HG03460 (cell line): Measurements from ENCODE around the gene TRAPPC6A.
A peak's percentile ranks its signal among the peaks of the same experiment; 100 is the strongest.

Experiments
- ATAC-seq: cut with Tn5 transposase; IDR thresholded peaks from one replicate; pipeline ENCODE4 v1.9.1; 2021; ENCODE audit not compliant: unreplicated experiment

TRAPPC6A gene

GRCh38 chr19:45133661-45134060 is 44.4 kb downstream of the TRAPPC6A start:
- ATAC-seq = no peak

GRCh38 chr19:45130888-45131615 is 47.0 kb downstream of the TRAPPC6A start:
- no peak for ATAC-seq

- ATAC-seq = no peak
Measured at GRCh38 chr19:45130236-45130635, 47.8 kb downstream of the TRAPPC6A start.

GRCh38 chr19:45128806-45129205 is 49.2 kb downstream of the TRAPPC6A start:
- ATAC-seq = no peak

GRCh38 chr19:45128146-45128545 is 49.9 kb downstream of the TRAPPC6A start:
- no peak for ATAC-seq

DNA sequence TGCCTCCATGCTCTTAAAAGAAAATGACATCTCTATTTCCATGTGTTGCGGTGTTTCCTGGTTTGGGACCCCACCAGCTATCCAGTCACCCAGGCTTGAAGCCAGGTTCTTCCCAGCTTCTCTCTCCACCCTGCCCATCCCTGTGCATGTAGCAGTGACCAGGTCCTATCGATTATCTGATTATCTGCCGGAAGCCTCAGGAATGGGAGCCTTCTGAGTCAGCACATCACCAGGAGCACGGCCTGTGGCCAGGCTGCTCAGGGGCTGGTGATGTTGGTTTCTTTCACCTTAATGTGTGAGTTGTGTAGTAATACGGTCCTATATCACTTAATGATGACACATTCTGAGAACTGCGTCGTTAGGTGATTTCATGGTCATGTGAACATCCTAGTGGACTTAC is 51.4 kb downstream of the TRAPPC6A start:
- ATAC-seq = no peak

DNA sequence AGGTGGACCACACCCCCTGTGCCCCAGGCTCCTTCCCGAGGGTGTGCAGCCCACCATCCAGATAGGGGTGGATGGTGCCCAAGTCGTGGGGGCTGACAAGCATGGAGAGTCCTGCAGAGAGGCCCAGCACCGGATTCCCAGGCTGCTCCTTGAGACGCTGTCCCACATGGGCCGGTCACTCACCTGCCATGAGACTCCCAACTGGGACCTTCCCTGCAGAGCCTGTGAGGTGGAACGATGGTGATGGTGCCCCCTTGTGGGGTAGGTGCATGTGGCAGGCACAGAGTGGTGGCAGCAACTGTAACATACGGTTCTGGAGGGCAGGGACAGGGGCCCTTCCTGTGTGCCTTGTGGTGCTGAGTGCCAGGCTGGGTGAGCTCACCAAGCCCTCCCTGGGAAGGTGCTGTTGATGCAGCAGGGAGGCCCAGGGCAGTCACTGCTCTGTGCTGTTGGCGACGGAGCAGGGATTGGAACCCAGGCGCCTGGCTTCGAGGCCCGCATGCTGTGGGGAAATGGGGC is 52.0 kb downstream of the TRAPPC6A start:
- ATAC-seq = no peak

- no peak for ATAC-seq
Measured at GRCh38 chr19:45125360-45125759, 52.7 kb downstream of the TRAPPC6A start.

GRCh38 chr19:45124021-45124420 is 54.0 kb downstream of the TRAPPC6A start:
- no peak for ATAC-seq

GRCh38 chr19:45123440-45123850 is 54.6 kb downstream of the TRAPPC6A start:
- ATAC-seq = no peak

DNA sequence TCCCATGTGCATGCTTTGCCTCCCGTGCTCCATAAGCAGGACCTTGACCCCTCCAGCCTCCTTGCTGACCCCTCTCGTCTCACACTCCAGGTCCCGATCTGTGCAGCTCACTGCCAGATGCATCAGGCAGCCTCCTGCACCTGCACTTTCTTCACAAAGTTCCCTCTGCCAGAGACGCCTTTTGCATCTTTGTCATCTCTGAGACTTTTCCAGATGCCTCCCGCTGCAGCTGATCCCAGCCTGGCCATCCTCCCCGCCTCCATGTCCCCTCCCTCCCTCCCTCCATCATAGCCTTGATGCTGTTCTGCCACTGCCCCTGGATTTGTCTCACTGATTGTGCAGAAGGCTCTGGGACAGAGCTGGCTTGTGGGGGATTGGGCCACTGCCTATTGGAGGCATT is 55.2 kb downstream of the TRAPPC6A start:
- ATAC-seq = no peak

DNA sequence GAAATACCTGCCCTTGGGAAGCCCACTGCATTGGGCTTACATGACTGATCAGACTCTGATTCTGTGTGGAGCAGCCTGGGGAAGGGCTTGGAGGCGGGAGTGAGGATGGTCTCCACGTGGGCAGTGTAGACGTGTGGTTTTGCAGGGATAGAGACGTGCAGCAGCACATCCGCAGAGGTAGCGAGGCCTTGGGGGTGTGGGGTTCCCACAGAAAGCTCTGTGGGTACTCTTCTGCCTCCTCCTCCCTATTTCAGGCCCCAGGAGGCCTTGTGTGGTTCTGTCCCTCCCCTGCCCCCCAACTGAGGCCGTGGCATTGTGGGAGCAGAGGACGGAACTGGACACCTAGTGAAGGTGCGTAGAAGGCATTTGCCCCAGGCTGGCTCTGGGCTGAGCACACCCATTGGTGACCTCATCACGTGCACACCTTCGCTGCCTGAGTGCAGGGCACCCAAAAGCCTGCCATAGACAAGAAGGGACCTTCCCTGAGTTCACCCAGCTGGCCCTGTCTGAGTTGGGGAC is 56.2 kb downstream of the TRAPPC6A start:
- ATAC-seq = no peak

DNA sequence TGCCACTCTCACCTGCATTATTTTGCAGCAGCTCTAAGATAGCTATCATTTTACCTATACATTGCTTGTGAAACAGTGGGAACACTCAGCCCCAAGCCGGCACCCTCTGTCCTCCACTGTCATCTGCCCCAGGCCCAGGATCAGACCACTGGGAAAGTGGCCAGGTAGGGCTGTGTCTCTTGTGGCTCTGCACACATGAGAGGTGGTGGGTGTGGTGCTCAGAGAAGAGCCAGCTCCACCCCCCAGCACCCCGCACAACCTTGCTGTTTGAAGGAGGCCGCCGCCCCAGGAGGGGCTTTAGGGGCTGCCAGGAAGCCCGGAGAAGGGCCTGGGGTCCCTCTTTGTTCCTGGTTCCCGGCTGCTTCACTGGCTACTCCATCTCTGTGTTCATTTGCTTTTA is 58.5 kb downstream of the TRAPPC6A start:
- ATAC-seq = no peak

DNA sequence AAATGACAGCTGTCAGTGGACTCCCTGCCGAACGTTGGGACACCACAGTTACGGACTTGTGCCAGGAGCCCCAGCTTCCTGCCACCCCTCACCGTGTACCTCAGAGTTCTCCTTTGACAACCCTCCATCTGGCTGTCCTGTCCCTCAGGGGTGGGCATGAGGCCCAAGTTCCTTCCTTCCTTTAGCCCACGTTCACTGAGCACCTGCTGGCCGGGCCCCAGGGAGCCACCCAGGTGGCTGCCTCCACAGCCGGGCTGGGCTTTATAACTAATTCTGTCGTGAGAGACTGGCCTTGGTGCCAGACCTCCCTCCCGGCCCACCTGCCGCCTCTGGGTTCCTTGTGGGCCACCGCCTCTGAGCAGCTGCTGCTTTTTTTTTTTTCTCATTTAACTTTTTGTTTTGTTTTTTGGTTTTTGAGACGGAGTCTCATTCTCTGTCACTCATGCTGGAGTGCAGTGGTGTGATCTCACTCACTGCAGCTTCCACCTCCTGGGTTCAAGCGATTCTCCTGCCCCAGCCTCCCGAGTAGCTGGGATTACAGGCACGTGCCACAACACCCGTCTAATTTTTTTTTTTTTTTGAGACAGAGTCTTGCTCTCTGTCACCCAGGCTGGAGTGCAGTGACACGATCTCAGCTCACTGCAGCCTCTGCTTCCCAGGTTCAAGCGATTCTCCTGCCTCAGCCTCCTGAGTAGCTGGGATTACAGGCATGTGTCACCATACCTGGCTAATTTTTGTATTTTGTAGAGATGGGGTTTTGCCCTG is 59.3 kb downstream of the TRAPPC6A start:
- peak; percentile 50 for ATAC-seq

GRCh38 chr19:45118106-45118505 is 59.9 kb downstream of the TRAPPC6A start:
- no peak for ATAC-seq

DNA sequence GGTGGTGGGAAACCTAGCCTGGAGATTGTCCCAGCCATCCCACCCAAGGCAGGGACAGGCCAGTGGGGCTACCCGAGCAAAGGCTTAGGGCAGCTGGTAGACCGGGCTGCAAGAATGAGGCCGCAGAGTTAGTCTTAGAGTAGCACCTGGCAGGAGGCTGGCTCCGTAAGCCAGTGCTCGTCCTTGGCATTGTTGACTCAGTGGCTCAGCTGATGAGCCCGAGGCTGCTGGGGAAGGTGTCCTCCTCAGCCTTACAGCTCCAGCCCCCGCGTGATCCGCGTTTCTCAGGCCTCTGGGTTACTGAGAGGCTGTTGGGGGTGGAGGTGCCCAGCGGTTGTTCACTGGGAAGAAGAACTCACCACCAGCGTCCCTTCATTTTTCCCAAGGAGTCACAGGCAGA is 60.4 kb downstream of the TRAPPC6A start:
- ATAC-seq = no peak

GRCh38 chr19:45117167-45117594 is 60.9 kb downstream of the TRAPPC6A start:
- ATAC-seq = no peak

- no peak for ATAC-seq
Measured at GRCh38 chr19:45115809-45116615, 62.0 kb downstream of the TRAPPC6A start.

- ATAC-seq = no peak
Measured at GRCh38 chr19:45114116-45114515, 63.9 kb downstream of the TRAPPC6A start.

GRCh38 chr19:45113628-45114027 is 64.4 kb downstream of the TRAPPC6A start:
- ATAC-seq = no peak
